GM19025 (cell line): ENCODE data around the gene CCDC18.
"Not testable (repeated sequence)": the region's sequence is repeated elsewhere in the genome, so short reads cannot be mapped to it uniquely, and the experiment has no call there.

Experiments
- ATAC-seq: cut with Tn5 transposase; IDR thresholded peaks from one replicate; pipeline ENCODE4 v1.9.1; 2021; ENCODE audit warnings: mild to moderate bottlenecking, low read depth, moderate library complexity; ENCODE audit not compliant: unreplicated experiment

Gene CCDC18, protein sequence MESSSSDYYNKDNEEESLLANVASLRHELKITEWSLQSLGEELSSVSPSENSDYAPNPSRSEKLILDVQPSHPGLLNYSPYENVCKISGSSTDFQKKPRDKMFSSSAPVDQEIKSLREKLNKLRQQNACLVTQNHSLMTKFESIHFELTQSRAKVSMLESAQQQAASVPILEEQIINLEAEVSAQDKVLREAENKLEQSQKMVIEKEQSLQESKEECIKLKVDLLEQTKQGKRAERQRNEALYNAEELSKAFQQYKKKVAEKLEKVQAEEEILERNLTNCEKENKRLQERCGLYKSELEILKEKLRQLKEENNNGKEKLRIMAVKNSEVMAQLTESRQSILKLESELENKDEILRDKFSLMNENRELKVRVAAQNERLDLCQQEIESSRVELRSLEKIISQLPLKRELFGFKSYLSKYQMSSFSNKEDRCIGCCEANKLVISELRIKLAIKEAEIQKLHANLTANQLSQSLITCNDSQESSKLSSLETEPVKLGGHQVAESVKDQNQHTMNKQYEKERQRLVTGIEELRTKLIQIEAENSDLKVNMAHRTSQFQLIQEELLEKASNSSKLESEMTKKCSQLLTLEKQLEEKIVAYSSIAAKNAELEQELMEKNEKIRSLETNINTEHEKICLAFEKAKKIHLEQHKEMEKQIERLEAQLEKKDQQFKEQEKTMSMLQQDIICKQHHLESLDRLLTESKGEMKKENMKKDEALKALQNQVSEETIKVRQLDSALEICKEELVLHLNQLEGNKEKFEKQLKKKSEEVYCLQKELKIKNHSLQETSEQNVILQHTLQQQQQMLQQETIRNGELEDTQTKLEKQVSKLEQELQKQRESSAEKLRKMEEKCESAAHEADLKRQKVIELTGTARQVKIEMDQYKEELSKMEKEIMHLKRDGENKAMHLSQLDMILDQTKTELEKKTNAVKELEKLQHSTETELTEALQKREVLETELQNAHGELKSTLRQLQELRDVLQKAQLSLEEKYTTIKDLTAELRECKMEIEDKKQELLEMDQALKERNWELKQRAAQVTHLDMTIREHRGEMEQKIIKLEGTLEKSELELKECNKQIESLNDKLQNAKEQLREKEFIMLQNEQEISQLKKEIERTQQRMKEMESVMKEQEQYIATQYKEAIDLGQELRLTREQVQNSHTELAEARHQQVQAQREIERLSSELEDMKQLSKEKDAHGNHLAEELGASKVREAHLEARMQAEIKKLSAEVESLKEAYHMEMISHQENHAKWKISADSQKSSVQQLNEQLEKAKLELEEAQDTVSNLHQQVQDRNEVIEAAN (N-terminal part only)

DNA sequence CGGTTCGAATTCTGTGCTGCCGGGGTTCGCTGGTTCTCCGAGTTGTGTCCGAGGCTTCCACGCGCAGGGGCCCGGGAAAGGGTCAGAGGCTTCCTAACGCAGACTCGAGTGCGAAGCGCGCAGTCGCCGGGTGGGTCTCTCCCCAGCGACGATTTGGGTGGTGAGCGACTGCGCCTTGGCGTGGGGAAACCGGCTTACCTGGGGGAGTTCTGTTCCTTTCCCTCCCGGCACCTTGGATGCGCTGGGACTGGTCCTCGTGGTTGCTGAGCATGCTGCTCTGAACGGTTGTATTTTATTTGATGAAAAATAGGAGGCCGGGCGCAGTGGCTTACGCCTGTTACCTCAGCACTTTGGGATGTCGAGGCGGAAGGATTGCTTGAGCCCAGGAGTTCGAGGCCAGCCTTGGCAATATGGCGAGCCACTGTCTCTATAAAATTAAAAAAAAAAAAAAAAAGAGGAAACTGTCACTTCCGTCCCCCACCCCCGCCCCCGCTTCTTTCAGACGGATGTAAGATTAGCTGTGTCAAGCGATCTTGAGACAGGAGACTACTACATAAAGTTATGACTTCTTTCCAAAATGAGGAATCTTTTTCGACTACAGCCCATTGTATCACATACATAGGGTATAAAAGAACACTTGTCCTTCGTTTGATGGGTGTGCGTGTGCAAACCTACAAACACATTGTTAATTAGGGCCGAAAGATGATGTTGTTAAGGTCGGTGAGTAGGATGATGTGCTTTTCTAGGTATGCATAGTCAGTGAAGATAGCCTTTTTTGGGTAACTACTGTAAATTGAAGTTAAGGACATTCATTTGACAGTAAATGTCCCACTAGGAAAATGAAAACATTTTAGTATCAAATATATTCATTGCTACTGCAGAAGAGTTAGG, at the start of gene CCDC18:
TSS of gene CCDC18 (plus strand) at position 2 of the 891 bp plus-strand sequence. CDS start 2,638 bp downstream, outside the sequence.
- no peak for ATAC-seq

DNA sequence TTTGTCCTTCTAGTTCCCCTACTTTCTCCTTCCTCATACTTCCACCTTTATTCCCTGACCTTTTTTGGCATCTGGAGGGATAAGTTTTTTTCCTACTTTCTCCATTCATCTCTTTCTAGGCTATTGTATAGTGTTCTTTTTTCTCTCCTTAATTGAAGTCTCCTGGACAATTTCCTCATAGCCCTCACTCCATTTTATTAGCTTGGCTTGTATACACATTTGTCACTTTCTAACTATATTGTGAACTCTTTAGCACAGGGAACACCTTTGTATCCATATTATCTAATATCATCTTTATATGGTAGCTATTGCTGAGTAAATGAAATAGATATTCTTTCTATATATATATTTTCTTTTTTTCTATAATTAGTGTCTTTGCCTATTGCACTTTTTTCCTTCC, 47.9 kb upstream of the CCDC18 start:
- no peak for ATAC-seq

DNA sequence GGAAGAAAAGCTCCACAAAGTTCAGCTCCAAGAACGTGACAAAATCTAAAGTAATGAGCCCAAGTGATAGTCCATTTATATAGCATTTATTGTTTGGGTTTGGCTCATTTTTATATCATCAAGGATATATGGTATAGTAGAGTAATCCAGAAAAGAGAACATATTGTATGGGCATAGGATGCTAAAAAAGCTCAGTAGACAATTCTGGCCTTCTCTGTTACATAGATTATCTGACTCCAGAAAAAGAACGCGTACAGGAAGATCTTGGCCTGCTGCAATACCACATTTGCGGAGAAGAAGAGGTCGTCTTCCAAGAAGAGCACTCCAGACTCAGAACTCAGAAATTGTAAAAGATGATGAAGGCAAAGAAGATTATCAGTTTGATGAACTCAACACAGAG, 44.1 kb upstream of the CCDC18 start:
- ATAC-seq = no peak

DNA sequence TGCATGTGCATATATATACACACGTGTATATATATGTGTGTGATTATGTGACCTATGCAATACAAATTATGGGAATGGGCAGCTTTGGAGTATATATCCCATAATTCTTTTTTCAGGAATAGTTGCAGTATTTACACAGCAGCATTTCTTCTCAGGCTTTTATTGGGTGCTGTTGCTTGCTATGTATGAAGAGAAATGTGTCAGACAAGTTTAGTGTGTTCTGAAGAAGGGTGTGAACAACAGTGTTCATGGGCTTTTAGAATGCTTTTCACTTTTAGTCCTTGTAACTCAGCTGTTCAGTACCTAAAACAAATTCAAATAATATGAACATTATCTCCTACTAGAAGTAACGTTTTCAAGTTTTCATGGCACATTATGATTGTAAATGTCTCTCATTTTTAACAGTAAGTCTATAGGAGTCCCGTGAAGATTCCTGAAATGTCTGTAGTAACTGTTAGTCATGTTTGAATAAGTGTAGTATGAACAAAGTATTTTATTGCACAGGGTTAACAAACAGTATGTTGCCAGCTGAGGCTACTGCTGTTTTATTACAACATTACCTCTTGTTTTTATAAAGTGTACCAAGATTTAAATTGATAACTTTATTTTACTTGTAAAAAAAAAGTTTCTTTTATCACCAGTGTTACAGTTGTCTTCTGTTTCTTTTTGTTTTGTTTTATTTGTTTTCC, 42.8 kb upstream of the CCDC18 start:
- no peak for ATAC-seq

DNA sequence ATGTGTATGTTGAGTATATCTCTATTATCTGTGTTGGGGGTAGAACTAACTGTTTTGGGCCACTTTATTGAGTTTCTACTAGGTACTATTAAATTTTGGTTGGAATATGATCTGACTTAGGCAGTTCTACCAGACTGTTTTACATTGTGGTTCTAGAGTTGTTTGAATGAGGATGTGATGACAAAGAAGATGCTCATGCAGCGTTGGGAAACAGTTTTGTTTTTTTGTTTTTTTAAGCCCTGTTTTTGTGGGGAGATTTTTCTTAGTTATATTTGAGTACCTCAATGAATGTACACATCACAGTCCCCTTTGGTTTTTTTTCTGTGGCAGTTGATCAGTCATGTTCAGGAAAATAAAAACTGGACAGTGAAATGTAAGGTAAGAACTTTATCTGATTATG, 40.4 kb upstream of the CCDC18 start:
- ATAC-seq = no peak

DNA sequence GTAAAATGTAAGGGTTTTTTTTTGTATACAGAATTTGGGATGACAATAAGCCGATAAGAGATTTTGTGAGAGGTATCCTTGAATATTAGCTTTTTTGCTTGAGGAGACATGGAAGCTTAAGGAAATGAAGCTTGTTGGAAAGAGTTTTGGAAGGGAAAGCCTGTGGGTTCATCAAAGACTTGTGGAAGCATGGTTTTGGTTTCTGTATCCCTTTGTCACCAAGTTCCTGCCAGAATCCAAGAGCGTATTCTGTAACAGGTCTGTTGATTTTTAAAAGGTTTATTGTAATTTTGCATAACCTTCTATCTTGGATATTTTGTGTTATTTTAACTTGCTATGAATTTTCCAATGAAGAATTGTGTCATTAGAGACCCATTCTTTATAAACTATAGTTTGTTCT, 38.4 kb upstream of the CCDC18 start:
- ATAC-seq = no peak

DNA sequence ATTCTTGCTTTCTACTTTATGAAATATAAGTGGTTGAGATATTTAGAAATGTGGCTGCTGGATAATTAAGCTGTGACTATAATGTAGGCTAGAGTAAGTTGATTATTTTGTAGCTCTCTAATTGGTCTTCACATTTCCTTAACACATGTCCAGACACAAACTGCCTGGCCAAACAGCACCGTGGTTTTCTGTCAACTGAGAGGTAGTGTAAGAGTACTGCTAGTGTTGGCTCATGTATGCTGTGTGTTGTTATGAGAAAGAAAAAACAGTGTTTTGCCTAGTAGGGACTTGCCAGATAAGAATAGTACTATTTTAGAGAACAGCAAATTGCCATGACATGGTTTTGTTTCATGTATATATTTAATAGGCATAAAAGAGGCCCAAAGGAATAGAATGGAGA, 37.4 kb upstream of the CCDC18 start:
- no peak for ATAC-seq

DNA sequence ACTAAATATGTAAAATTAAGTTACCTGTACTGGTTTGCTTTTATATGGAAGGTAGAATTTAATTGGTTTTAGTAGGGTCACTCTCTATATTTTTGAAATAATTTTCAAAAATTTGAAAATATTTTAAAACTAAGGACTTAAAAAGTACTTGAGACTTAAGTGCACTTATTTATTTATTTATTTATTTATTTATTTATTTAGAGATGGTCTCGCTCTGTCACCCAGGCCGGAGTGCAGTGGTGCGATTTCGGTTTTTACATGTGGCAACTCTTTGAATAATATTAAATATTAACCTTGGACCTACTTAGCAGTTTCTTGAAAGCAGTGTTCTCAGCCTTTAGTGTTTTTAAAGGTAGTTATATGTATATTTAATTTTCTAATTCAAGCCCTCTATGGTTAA, 36.8 kb upstream of the CCDC18 start:
- no peak for ATAC-seq

DNA sequence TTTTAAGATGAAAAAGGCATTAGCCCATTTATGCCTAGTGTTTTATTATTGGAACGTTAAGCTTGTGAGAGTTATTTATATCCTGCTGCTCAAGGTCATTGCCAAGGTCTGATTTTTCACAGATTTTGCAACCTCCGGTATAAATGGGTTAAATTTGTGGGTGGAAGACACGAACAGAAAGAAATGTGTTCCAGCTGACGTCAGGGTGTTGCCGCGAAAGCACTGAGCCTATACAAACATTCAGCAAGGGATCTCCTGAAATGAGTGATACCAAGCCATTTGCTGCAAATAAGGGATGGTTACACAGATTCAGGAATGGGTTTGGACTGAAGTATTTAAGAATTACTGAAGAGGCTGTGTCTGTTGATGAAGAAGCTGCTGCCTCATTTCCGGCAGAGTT, 32.5 kb upstream of the CCDC18 start:
- ATAC-seq = no peak

DNA sequence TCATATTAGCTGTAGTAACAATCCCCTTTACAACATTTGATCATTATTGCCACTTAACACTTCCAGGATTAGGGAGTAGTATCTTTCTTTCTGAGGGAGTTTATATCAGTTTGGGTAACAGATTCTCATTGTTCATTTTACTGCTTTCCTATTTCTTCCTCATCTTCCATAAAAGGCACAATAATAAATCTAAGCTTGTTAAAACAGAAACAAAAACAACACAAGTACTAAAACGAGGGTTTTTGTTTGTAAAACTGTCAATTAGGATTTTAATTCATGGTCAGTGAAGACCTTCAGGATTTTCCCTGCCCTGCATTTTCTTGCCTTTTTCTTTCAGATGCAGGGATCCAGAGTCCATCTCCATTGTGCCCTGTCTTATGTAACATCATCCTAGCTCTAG, 29.8 kb upstream of the CCDC18 start:
- no peak for ATAC-seq

DNA sequence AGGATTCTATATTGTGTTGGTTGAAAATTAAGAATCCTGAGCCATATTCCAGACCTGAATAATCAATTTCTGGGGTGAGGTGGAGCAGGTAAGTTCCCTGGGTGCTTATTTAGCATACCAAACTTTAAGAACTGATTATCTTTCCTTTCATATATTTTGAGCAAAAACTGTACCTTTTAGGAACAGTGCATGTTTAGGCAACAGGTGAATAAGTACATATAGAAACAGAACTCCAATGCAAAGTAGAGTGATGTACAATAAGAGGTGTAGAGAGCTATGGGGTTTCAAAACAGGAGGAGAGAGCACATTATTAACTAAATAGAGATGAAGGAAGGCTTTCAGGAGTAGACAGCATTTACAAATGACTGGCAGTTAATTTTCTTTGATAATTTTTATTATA, 29.1 kb upstream of the CCDC18 start:
- ATAC-seq = no peak

DNA sequence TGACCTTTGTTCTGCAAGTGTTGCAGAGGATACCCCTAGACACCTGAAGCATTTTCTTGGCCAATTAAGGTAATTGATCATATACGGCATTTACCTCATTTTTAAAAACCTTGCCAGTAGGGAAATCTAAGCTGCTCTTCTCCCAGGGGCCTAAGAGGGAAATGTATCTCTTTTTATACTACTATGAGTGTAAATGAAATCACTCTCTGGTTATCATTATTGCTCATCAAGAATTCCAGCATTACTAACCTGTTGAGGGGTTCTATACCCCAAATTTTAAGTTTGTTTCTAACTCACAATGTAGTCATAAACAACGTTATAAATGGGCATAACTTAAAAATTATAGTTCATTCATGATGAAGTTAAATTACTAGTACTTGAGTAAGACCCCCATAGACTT, 27.7 kb upstream of the CCDC18 start:
- no peak for ATAC-seq

DNA sequence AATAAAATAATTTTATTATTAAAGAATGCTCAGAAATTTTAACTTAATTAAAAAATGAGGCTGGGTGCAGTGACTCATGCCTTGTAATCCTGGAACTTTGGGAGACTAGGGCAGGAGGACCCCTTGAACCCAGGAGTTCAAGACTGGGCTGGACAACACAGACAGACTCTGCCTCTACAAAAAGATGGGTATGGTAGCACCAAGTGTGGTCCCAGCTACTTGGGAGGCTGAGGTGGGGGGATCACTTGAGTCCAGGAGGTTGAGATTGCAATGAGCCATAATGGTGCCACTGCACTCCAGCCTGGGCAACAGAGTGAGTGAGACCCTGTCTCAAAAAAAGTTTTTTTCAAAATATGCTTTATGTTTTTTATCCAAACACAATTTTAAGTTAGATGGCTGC, 25.6 kb upstream of the CCDC18 start:
- no peak for ATAC-seq

DNA sequence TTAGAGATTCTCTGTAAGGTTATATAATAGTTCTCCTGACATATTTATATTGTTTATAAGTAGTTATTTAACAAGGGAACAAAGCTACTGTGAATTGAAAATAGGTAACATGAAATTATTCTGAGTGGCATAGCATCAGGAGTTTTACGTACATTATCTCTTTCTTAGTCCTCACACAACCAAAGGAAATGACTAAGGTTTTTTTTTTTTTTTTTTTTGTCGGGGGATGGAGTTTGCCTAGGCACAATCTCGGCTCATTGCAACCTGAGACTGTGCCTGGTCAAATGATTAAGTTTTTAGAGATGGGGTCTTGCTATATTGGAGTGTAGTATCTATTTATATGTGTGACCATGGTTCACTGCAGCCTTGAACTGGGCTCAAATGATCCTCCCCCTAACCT, 25.2 kb upstream of the CCDC18 start:
- no peak for ATAC-seq

DNA sequence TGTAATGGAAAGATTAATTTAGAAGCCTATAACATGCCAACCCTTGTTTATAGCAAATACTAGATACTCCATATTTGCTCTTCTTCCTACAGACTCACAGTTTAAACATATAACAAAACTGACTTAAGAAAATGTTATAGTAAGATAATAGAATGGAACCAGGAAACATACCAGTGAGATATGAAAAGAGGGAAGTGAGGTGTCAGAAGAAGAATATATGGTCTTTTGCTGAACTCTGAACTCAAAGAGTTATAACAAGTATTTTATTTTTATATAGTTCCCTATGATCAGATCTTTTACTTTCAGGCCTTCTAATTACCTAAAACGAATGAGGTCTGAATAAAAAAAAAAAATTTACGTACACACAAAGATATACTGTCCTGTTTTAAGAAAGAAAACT, 21.2 kb upstream of the CCDC18 start:
- no peak for ATAC-seq

DNA sequence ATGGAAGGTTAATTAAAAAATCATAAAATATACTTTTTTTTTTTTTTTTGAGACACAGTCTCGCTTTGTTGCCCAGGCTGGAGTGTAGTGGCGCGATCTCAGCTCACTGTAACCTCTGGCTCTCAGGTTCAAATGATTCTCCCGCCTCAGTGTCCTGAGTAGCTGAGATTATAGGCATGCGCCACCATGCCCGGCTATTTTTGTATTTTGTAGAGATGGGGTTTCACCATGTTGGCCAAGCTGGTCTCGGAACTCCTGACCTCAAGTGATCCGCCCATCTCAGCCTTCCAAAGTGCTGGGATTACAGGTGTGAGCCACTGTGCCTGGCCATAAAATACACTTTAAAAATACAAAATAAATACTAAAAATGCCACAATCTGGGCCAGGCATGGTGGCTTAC, 17.2 kb upstream of the CCDC18 start:
- not testable (repeated sequence) for ATAC-seq

DNA sequence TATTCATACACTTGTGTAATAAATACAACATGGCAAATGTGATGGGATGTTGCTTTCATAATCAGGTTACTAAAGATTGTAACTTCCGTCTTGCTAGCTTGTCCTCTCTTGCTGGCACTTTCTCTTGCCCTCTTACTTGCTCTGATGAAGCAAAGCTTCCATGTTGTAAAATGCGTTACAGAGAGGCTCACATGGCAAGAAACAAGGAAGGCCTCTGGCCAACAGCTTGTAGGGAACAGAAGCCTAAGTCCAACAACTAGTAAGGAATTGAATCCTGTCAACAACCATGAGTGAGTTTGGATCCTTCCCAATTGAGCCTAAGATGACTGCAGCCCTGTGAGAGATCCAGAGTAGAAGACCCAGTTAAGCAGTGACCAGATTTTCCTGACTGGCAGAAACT, 15.7 kb upstream of the CCDC18 start:
- no peak for ATAC-seq

DNA sequence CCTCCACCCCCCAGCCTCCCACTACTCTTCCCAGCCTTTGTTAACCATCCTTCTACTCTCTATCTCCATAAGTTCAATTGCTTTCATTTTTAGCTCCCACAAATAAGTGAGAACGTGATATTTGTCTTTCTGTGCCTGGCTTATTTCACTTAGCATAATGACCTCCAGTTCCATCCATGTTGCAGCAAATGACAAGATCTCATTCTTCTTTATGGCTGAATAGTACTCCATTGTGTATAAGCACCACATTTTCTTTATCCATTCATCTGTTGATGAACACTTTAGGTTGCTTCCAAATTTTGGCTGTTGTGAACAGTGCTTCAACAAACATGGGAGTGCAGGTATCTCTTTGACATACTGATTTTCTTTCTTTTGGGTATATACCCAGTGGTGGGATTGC, 14.6 kb upstream of the CCDC18 start:
- not testable (repeated sequence) for ATAC-seq

DNA sequence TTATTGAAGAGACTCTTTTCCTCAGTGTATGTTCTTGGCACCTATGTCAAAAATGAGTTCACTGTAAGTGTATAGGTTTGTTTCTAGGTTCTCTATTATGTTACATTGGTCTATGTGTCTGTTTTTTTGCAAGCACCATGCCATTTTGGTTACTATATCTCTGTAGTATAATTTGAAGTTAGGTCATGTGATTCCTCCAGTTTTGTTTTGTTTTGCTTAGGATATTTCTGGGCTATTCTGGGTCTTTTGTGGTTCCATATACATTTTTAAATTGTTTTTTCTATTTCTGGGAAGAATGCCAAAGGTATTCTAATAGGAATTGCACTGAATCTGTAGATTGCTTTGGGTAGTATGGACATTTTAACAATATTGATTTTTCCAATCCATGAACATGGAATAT, 13.5 kb upstream of the CCDC18 start:
- ATAC-seq = no peak
